HG03135 (cell line): ENCODE data around the gene AARS1.
"Not testable (repeated sequence)": the region's sequence is repeated elsewhere in the genome, so short reads cannot be mapped to it uniquely, and the experiment has no call there.

Experiments used
- ATAC-seq: cut with Tn5 transposase; IDR thresholded peaks from one replicate; pipeline ENCODE4 v1.9.1; 2021; ENCODE audit warnings: mild to moderate bottlenecking, moderate library complexity; ENCODE audit not compliant: unreplicated experiment

Gene AARS1

DNA sequence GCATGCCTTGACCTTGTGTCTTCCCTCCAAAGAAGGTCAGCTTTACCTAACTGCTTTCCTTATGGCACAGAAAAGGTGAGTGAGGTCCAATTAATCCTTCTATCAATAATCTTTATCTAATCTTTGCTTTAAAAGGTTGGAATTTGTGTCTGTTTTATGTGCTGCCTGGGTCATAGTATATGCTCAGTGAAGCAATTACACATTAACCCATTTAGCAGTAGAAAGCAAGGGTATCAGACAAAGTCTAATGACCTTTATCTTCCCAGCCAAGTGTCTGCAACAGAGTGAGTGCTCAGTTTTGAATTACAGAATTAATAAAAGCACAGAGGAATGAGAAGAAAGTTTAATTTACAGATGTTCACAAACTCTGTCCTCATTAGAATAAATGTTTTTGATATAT is 63.3 kb downstream of the AARS1 start:
- ATAC-seq: not testable (repeated sequence)

DNA sequence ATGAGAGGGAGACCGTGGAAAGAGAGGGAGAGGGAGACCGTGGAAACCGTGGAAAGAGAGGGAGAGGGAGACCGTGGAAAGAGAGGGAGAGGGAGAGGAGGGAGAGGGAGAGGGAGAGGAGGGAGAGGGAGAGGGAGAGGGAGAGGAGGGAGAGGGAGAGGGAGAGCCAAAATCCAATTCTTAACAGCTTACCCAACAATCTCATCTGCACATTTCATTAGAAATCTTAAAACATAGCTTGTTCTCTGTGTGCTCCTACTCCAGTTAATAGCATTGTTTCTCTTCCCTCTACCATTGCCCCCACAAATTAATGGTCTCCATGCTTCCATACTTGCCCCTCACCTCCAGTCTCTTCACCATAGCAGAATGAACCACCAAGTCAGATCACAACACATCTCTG is 63.9 kb downstream of the AARS1 start:
- not testable (repeated sequence) for ATAC-seq

DNA sequence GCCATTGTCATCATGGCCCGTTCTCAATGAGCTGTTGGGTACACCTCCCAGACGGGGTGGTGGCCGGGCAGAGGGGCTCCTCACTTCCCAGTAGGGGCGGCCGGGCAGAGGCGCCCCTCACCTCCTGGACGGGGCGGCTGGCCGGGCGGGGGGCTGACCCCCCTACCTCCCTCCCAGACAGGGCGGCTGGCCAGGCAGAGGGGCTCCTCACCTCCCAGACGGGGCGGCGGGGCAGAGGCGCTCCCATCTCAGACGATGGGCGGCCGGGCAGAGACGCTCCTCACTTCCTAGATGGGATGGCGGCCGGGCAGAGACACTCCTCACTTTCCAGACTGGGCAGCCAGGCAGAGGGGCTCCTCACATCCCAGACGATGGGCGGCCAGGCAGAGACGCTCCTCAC is 64.7 kb downstream of the AARS1 start:
- ATAC-seq: not testable (repeated sequence)

DNA sequence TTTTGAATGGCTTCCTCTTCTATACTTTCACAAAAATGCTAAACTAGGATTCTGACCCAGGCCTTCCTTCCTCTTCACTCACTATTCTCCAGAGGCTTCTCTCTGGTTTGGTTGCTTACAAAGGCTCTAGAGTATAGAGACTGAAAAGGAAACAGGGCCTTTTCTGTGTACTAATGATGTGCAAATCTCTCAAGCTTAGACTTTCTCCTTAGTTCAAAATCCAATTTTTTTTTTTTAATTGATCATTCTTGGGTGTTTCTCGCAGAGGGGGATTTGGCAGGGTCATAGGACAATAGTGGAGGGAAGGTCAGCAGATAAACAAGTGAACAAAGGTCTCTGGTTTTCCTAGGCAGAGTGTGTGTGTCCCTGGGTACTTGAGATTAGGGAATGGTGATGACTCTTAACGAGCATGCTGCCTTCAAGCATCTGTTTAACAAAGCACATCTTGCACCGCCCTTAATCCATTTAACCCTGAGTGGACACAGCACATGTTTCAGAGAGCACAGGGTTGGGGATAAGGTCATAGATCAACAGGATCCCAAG is 65.3 kb downstream of the AARS1 start:
- not testable (repeated sequence) for ATAC-seq

DNA sequence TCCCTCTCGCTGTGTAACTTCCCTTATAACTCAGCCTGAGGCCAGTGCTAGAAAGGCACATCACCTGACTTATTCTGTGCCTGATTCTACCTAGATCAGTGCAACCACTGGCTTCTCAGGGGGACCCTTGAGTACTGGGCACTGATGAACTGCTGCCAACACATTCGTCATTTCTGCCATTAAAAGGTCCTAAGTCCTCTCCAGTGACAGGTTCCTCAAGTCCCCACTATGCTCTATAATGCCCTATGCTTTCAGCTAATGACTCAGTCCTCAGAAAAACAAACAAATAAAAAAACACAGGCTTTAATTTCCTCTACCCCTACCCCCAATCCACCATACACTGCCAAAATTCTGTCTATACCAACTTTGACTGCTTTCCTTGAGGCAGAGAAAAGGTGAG is 66.1 kb downstream of the AARS1 start:
- not testable (repeated sequence) for ATAC-seq

DNA sequence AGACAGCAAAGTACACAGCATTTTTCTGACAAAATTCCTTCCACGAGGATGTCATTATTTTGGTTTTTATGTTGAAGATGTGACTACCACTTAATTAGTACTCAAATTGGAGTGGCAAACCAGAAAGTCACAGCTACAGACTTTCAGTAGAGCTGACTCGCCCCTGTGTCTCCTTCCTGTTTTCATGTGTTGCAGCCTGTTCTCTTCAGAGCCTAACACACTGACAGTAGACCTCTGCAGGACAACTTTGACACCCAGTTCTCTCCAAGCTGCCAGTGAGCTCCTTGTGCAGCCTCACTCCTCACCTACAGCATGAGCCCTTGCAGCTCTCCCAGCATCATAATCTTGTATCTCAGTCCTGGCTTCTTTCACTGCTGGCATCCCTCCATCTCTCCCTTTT is 66.7 kb downstream of the AARS1 start:
- not testable (repeated sequence) for ATAC-seq

DNA sequence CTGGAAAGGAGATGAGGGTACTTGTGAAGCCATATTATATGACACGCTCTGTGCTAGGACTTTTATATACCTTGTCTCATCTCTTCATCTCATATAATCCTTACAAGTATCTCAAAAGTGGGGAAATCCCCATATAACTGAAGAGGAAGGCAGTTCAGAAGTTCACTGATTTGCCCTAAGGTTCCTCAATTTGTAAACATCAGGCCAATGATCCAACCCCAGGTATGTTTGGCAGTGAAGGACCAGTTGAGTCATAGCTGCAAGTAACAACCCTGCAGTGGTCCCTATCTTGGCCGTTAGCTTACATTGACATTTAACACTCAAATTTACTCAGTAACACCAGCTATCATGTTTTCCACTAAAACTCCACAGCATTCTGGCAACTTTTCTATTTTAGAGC is 70.7 kb downstream of the AARS1 start:
- ATAC-seq: not testable (repeated sequence)

DNA sequence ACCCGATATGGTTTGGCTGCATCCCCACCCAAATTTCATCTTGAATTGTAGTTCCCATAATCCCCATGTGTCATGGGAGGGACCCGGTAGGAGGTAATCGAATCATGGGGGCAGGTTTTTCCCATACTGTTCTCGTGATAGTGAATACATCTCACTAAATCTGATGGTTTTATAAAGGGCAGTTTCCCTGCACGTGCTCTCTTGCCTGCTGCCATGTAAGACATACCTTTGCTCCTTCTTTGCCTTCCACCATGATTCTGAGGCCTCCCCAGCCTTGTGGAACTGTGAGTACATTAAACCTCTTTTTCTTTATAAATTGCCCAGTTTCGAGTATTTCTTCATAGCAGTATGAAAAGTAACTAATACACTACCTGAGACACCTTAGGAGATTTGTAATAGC is 82.9 kb downstream of the AARS1 start:
- not testable (repeated sequence) for ATAC-seq

DNA sequence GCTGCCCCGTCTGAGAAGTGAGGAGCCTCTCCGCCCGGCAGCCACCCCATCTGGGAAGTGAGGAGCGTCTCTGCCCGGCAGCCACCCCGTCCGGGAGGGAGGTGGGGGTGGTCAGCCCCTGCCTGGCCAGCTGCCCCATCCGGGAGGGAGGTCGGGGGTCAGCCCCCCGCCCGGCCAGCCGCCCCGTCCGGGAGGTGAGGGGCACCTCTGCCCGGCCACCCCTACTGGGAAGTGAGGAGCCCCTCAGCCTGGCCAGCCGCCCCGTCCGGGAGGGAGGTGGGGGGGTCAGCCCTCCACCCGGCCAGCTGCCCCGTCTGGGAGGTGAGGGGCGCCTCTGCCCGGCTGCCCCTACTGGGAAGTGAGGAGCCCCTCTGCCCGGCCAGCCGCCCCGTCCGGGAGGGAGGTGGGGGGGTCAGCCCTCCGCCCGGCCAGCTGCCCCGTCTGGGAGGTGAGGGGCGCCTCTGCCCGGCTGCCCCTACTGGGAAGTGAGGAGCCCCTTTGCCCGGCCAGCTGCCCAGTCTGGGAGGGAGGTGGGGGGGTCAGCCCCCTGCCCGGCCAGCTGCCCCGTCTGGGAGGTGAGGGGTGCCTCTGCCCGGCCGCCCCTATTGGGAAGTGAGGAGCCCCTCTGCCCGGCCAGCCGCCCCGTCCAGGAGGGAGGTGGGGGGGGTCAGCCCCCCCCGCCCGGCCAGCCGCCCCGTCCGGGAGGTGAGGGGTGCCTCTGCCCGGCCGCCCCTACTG is 84.5 kb downstream of the AARS1 start:
- not testable (repeated sequence) for ATAC-seq

DNA sequence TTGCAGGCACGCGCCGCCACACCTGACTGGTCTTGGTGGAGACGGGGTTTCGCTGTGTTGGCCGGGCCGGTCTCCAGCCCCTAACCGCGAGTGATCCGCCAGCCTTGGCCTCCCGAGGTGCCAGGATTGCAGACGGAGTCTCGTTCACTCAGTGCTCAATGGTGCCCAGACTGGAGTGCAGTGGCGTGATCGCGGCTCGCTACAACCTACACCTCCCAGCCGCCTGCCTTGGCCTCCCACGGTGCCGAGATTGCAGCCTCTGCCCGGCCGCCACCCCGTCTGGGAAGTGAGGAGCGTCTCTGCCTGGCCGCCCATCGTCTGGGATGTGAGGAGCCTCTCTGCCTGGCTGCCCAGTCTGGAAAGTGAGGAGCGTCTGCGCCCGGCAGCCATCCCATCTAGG is 85.3 kb downstream of the AARS1 start:
- ATAC-seq: not testable (repeated sequence)

DNA sequence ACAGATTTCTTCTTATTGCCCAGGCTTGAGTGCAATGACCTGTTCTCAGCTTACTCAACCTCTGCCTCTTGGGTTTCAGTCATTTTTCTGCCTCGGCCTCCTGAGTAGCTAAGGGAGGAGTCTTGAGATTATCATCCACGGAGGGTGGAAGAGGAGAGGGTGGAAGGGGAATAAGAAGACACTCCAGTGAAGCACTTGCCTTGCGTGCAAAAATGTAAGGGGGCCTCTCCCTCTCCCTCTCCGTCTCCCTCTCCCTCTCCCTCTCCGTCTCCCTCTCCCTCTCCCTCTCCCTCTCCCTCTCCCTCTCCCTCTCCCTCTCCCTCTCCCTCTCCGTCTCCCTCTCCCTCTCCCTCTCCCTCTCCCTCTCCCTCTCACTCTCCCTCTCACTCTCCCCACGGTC is 85.8 kb downstream of the AARS1 start:
- not testable (repeated sequence) for ATAC-seq
